ENCODE data around the gene SWSAP1.

Gene SWSAP1

DNA sequence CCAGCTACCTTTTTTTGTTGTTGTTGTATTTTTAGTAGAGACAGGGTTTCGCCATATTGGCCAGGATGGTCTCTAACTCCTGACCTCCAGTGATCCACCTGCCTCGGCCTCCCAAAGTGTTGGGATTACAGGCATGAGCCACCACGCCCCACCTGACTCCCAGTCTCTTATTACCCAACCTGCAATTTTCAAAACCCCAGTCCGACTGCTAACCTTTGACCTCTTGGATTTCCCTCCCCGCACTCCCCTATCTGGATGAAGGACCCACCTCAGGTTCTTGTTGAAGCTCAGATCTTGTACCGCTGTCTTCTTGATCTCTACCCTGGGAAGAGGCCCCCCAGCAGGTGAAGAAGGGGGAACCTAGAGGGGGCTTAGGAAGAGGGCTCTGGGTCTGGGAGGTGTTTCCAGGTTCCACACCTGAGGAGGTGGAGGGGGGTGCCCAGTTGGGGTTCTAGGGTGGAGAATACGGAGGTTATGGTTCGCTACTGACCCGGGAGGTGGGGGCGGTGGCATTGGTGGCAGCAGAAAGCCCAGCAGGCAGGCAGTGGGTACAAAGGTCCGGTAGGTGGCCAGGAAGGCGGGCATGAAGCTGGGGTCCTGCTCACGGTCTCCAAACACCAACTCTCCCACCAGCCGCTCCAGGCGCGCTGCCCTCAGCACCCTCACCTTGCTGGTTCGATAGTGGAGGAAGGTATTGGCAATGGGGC is 42.0 kb downstream of the SWSAP1 start:
- DNase-seq, result no peak

- DNase-seq, result no peak
Observed at GRCh38 chr19:11418094-11418548, 43.7 kb downstream of the SWSAP1 start.

DNA sequence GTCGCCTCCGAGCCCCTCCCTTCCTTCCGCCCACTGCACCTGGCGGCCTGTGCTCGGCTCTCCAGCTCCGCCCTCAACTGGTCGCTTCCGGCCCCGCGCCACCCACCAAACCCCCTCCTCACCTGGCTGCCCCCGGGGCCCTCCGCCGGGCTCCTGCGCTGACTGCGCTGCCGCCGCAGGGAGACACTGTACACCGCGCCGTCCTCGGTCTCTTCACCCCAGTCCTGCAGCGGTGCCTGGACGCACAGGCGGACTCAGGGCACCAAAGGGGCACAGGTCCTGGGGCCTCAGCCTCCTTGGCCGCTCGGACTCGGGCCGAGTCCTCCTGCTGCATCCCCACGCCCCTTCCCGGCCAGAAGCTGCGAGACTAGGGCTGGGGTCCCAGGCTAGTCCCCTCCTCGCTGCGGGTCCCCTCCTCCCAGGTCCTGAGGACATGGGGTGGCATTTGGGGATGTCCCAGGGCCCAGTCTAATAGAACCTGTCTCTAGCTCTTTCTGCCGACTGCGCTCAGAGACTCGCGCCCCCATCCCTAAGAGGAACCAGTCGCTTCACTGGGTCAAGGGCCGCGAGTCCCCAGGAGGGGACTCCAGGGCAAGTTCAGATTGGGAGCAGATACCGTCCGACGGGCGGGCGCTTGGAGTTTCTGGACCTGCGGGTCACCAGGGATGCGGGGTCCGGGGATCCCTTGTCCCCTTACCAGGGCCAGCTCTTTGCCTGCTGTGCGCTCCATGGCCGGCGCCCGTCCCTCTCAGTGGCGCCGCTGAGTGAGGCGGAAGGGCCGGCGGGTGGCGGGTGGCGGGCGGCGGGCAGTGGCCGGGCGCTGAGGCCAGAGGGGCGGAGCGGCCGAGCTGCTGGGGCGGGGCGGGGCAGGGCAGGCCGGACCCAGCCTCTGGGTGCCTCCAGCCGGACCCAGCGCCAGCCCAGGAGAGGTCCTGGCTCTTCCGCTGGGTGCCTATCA is 44.4 kb downstream of the SWSAP1 start, which contains the start of gene RGL3:
RGL3 (minus strand) TSS at position 766 of the 958 bp plus-strand sequence; CDS start at position 730, 36 bp downstream.
- DNase-seq, result no peak

GRCh38 chr19:11420429-11421370 is 46.2 kb downstream of the SWSAP1 start:
- DNase-seq, result no peak

GRCh38 chr19:11421371-11422098 is 47.1 kb downstream of the SWSAP1 start:
- peak; percentile 64 to 74 for DNase-seq

DNA sequence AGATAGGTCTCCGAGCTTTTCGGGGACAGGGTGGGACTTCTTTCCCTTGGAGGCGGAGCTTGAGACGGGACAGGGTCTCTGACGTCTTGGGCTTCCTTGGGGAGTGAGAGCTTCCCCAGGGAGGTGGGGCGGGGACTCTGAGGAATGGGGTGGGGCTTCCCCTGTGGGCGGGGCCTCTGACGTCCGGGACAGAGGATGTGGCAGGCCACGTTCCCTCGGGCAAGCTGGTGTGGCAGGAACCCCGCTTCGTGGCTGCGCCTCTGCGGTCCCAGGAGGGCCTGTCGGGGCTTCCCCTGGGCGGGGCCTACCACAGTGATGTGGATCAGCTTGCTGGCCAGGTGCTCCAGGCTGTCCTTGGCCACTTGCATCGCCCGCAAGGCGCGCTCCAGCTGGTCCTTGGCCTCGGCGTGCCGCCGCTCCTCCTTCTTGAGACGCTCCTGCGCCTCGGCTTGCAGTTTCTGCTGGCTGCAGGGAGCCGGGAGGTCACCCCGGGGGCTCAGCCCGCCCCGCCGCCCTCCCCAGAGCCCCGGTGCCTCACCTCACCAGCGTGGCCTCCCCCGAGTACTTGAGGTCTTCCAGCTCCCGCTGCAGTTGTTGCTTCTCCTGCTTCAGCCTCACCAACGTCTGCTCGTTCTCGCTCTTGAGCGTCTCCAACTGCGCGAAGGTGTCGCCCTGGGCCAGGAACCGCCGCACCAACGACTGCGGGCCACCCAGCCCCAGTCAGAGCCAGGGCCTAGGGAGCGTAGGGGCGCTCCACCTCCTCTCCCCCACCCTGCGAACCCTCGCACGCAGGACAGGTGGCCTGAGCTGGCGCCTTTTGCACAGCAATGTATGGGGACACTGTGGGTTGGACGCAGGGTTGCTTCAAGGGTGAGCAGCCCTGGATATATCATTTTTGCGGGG is 47.9 kb downstream of the SWSAP1 start:
- DNase-seq, result peak; percentile 82 to 84

- DNase-seq, result no peak
Observed at GRCh38 chr19:11423164-11423790, 48.8 kb downstream of the SWSAP1 start.

DNA sequence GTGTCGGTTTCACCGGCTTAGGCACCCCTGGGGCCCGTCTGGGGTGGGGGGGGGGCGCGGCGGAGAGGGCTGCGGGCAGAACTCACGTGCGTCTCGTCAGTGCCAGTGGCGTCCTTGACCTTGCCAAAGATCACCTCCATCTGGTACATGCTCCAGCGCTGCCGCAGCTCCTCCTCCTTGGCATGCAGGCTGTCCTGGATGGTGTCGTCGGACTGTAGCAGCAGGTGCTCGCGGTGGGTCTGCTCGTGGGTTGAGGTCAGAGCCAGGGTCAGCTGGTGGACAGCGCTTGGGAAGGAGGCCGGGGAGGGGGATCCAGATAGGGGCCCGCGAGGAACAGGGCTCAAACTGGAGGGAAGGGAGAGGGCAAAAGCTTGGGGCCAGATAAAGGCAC is 49.3 kb downstream of the SWSAP1 start:
- DNase-seq, result no peak
